Measurements from ENCODE around the gene MIGA2.
"Not testable (repeated sequence)": the region's sequence is repeated elsewhere in the genome, so short reads cannot be mapped to it uniquely, and the experiment has no call there.

MIGA2 gene

DNA sequence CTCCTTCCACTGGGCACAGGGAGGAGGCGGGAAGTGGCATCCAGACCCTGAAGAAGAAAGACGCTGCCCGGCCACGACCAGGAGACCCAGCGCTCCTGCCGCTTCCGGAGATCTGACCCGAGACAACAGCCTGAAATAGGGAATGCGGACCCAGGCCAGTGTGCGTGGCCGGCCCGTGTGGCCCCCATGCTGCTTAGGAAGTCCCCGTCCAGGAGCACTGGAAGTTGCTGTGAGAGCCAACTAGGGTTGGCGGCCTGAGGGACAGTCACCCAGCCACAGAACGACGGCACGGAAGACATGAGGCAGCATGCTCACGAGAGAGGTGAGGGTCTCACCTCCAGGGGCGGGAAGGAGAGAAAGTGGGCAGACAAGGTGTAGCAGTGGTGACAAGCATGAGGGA is 25.3 kb upstream of the MIGA2 start:
- no peak for DNase-seq

DNA sequence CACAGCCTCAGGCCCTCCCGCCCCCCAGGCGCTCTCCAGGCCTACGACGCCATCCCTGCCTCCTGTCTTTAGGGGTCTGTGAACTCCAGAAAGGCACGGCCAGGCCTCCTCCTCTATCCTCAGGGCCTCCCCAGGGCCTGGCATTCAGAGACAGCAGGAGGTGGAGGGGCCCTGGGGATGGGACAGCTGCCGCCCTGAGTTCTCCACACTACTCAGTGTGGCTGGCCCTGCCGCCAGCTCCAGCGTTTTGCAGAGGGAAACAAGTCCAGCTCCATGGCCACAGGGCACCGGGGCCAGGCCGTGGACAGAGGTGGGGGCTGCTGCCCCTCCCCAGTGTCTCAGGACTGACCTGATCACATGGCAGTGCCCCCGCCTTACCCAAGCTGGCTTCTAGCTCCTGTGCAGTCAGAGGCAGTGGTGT is 24.7 kb upstream of the MIGA2 start:
- no peak for DNase-seq

DNA sequence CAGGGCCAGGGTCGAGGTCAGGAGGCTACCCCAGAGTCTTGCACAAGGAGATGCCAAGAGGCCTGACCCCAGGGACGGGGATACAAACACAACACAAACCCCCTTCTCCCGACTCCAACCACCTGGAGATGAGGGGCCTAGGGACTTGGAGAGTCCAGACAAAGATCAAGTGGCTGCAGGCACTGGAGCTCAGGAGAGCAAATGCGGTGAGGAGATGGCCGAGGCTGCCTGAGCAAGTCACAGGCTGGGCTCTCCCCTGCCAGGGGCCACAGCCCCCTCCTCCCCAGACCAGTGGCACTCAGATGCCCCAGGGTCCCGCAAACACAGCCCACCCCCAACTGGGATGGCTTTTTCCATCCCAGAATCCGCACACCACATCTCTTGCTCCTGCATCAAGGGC is 24.1 kb upstream of the MIGA2 start:
- DNase-seq: no peak

DNA sequence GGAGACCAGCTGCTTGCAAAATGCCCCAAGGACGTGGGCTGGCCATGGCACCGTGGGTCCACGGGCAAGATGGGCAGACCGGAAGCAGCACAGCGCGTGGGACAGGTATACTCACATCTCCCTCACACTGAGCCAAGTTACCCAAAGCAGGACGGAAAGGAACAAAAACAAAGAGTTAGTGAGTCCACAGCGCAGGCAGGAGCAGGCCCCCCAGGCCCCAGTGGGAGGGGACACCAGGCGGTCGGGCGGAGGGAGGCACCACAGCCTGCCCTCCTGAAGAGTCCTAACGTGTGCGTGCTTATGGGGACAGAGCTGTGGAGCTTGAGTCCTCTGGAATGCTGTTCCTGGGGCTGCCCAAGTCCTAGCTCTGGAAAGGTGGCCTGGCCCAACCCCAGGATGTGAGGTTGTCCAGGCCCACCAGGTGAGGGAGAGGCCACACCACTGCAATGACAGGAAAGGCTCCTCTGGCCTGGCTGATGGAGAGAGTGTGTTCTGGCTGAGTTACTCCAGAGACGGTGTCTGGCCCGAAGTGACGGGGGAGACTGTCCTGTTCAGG is 23.5 kb upstream of the MIGA2 start:
- DNase-seq: no peak

DNA sequence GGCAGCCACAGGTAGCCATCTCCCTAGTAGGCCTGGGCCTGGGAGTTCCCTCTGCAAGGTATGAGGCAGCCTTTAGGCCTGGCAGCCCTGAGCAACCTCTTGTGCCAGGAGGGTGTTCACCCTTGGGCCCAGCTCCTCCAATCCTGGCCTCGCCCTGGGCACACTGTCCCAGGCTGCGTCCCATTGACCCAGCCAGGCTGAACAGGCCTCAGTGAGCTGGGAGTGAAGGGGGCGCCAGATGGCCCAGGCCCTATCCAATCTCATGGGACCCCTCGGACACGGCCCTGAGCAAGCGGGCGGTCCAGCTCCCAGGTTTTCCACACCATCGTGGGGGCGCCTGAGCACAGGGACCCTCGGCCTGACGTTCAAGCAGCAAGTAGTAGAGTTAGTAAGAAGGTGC is 22.8 kb upstream of the MIGA2 start:
- DNase-seq: no peak

DNA sequence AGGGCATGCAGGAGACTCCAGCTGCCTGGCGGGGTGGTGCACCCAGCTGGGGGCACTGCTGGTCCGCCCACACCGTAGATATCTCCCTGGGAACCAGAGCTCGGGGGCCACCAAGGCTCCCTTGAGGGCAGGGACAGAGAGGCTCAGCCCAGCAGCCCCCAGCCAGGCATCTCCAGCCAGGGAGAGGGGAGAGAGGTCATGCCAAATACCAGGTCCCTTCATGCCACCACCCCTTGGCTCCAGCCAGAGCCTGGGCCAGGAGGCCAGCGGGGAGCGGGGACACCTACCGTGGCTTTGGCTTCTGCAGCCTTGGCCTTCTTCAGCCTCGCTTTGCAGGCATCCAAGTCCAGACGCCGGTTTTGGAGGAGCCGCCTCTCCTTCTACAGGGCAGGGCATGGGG is 22.3 kb upstream of the MIGA2 start:
- no peak for DNase-seq

DNA sequence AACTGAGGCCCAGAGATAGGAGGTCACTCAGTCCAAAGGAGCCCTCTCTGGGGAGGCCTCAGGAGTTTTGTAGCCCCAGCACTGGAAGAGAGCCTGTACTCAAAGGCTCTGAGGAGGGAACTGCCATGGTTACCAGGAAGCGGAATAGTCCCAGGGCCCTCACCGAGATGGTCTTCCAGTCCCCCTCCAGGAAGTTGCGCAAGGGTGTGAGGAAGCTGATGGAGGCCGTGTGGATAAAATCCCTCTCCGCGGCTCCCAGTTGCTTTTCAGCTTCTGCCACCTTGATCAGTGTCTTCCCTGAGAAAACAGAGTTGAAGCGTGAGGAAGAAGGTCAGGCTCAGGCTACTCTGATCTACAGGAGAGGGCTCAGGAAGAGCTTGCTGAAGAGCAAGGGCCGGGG is 21.8 kb upstream of the MIGA2 start:
- DNase-seq: no peak

DNA sequence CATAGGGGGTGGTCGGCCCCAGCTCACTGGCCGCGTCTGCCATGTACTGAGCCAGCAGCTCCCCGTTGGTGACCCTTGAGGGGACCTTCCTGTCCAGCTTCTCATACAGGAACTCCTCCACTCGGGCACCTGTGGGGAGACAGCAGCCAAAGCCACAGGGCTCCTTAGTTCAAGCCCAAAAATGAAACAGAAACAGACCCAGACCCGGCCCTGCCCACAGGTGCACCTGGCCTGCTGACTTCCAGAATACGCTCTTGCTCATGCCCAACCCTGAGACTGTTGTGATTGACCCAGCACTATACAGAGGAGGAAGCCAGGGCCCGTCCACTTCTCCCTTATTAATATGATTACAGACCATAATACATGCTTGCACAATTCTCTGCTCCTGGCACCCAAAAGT is 15.3 kb upstream of the MIGA2 start:
- no peak for DNase-seq

DNA sequence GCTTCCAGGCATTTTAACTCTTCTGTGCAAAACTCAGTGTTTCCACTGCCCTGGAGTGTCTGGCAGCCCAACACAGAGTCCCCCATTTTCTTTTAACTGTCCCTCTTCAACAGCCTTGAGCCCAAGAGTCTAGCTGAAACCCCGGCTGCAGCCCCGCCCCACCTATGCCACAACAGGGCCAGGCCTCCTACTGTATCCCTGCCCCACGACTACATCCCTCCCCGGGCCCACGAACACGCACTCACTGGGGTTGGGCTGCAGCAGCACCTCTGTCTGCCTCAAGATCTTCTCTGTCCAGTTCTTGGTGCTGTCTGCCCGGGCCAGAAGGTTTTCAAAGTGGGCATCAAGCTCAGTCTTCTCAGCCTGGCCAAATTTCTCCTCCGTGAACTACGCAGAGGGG is 14.4 kb upstream of the MIGA2 start:
- no peak for DNase-seq

DNA sequence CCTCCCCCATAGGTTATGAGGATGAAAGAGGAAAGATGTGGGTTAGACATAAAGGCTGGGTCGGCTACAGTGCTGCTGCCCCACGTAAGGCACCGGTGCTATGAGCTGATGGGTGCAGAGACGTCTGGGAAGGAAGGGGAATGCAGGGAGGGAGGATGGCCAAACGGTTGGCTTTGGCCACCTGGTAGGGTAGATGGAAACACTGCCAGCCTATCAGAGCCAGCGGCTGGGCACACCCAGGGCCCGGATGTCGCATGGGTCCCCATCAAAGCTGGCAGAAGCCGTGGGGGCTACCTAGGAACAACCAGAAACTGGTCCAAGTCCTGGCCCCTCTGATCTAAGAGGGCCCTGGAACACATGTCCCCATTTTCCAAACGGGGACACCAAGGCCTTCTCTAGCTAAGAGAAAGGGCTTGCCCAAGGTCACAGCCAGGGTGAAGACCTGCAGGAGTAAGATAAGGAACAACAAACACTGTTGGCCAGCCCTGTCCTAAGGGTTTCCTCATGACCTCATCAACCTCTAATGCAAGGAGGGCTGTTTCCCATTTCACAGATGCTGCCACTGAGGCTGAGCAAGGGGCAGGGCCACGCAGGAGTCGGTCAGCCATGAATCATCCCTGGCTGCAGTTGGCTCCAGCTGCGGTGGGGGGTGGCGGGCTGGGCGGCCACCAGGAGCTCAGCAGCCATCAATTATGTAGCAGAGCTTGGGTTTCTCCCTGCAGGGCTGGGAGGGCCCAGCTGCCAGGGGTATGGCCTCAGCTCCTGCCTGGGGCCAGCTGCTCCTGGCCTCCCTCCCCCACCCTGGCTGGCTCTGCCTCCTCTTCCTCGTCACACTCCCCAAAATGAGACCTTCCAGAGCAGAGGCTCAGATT is 13.2 kb upstream of the MIGA2 start:
- no peak for DNase-seq

DNA sequence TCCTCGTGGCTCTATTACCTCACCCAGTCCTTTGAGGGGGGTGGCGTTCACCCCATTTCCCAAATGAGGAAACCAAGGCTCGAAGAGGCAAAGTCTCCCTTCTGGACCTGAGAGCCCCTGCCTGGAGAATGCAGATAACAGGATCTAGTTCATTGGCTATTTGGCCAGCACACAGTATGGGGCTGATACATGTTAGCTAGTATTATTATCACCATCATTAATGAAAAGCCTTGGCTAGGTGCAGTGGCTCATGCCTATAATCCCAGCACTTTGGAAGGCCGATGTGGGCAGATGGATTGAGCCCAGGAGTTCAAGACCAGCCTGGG is 12.6 kb upstream of the MIGA2 start:
- DNase-seq: no peak

DNA sequence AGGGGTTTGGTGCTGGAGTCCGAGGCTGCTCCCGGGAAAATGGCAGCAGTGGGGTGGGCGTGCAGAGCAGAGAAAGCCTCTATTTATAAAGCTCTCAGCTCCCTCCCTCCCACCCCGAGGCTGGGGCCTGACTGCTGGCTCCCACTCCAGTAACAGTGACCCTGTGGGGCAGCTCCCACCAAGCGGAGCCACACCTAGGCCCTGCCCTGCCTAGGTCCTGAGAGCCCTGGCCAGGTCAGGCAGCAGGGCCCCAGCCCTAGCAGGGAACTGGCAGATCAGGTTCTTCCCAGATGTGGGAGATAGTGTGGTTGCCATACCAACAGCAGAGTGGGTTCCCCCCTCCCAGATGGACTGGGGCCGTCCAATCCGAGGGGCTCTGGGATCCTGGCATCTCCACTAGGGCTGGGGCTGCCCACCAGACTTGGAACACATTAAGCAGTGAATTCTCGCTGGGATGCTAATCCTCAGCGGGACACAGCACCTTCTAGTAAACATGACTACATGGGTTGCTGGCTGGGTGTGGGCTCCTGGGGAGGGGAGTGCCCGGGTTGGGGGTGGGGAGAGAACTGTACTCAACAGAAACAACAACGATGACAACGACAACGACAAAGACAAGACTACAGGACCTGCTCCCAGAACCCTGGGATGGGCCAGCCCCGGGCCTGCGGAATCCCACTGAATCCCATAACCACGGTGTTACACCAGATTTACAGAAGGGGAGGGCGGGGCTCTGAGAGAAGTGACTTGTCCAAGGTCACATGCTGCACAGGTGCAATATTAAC is 9.8 kb upstream of the MIGA2 start:
- no peak for DNase-seq

DNA sequence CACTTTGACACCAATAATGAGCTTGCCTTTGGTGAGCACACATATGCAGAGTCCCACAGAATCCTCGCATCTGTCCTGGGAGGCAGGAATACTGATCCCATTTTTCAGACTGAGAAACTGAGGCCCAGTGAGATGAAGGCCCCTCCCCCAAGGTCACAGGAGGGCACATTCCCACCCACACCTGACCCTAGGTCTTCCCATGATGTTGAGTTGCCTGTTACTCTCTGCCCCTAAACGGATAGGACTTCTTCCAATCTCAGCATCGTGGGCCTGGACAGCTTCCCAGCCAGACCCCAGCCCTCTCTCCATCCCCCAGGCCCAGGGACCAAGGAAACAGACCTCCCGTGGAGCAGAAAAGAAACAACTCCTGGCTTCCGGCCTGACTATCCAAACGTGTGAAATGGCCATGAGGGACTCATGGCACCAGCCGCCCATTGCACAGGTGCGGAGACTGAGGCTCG is 9.2 kb upstream of the MIGA2 start:
- no peak for DNase-seq

DNA sequence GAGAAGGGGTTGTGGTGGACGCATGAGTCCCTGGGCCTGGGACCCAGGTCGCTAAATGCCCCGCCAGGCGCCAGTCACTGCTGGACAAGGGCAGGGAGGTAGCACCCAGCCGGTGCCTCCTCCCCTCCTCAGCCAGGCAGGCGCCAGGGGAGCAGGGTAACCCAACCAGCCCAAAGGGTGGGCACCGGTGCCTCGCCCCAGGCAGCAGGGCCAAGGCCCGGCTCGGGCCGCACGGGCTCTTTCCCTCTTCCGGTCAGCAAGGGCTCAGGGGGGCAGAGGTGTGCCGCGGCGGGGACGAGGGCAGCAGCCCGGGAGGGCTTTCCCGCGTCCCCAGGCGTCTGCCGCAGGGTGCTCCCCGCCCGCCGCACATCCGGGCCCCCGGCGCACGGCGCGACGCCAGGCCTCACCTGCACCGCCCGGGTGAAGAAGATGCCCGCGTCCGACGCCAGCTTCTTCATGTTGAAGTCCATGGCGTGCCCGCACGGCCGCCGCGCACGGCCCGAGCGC is 8.7 kb upstream of the MIGA2 start:
- no peak for DNase-seq

DNA sequence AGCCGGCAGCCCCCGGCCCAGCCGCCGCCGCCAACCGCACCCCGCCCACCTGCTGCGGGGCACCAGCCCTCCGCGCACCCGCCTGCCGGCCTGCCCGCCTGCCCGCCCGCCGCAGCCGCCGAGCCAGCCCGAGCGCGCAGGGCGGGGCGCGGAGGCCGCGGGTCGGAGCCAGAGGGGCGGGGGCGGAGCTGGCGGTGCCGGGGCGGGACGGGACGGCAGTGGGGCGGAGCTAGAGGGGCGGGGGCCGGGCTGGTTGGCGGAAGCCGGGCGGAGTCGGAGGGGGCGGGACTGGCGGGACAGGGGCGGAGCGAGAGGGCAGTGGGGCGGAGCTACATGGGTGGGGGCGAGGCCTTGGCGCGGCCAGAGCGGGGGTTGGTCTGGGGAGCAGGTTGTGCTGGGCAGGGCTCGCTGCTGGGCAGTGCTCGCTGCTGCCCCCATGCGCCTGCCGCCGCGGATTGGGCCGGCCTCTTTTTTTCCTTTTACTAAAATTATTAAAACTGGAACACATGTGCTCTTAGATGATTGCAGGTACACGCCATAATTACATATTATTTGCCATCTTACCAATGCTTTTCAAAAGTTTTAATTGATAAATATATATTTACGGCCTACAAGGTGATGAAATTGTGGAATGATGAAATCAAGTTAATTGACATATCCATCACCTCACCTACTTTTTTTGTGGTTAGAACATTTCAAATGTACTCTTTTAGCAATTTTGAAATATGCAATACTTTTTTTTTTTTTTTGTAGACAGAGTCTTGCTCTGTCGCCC is 8.0 kb upstream of the MIGA2 start, which contains the start of gene SH3GLB2:
Gene SH3GLB2, minus strand, starts transcription at position 140 of the 775 bp plus-strand sequence. CDS start 177 bp downstream, outside the sequence.
- no peak for DNase-seq

DNA sequence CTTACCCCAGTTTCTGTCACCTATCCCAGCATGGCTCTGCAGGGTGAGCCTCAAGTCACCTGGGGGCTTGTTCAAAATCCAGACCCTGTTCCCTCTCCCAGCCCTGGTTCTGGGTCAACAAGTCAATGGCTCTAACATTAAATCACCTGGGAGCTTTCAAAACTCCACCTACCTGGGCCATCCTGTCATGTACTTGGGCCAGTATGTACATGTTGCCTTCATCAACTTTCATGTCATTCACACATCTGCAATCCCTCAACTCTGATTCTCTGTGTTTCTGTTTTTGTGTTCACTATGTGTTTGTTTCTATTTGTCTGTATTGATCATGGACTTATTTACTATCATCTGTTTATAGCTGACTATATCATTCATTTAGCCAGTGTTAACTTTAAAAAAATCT is 6.2 kb upstream of the MIGA2 start:
- no peak for DNase-seq

DNA sequence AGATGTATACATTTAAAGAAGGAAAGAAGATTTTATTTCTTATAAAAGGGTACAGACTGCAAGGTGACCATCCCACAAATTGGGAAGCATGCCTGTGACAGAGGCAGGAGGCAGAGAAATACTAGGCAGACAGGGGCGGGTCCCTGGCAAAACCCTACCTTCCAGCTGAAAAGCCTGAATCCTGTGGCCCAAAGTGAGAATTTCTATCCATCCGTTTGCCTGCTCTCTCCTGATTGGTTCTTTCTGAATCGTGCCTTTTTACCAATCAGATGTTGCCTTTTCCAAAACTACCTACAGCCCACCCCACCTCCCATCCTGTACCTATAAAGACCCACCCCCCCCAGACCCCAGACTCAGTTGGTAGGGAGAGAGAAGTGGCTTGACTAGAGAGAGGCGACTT is 4.9 kb upstream of the MIGA2 start:
- no peak for DNase-seq

DNA sequence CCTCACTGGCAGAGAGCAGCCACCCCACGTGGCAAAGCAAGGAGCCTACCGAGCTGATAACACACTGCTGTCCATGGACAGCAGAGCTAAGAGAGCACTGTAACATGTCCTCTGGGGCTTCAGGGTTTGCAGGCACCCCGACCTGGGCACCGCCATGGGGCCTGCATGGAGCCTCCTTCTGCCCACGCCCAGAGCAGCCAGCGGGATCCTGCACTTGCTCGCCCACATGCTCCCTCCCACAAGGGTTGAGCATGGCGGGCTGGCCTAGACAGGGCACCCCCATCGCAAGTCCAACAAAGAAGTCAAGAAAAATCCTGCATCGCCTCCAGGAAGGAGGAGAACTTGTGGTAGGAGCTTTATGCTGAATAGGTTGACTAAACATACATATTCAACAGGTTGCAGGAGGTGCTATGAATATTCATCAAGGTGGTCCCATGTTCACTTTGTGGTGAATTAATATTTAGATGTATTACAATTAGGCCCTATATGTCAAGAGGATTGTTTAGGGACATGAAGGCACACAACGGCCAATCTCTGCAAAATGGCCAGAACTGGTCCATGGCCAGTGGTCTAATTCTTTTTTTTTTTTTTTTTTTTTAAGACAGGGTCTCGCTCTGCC is 3.8 kb upstream of the MIGA2 start:
- DNase-seq: no peak

DNA sequence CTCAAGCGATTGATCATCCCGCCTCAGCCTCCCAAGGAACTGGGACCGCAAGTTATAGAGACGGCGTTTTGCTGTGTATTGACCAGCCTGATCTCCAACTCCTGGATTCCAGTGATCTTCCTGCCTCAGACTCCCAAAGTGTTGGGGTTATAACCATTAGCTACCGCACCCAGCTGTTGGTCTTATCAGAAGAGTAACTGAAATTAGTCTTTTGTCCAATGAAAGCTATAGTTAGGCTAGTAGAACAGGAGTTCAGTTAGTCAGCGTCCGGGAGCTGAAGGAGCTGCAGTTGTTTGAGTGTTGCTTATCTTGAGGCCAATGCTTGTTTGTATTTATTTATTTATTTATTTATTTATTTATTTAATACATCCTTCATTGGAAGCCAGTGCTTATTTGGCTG is 3.2 kb upstream of the MIGA2 start:
- no peak for DNase-seq

DNA sequence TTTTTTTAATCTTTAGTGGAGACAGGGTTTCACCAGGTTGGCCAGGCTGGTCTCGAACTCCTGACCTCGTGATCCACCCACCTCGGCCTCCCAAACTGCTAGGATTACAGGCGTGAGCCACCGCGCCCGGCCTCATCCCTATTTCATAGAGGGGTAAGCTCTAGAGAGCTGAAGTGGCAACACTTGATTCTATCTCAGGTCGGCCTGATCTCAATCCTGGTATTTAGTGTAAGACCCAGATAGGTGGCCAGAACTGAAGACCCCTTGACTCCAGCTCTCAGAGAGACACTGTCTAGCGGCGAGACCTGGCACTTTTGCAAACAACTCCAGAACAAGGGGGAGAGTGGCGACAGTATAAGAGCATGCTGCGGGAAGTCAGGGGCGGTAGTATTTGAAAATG is 588 bp upstream of the MIGA2 start:
- DNase-seq: not testable (repeated sequence)

DNA sequence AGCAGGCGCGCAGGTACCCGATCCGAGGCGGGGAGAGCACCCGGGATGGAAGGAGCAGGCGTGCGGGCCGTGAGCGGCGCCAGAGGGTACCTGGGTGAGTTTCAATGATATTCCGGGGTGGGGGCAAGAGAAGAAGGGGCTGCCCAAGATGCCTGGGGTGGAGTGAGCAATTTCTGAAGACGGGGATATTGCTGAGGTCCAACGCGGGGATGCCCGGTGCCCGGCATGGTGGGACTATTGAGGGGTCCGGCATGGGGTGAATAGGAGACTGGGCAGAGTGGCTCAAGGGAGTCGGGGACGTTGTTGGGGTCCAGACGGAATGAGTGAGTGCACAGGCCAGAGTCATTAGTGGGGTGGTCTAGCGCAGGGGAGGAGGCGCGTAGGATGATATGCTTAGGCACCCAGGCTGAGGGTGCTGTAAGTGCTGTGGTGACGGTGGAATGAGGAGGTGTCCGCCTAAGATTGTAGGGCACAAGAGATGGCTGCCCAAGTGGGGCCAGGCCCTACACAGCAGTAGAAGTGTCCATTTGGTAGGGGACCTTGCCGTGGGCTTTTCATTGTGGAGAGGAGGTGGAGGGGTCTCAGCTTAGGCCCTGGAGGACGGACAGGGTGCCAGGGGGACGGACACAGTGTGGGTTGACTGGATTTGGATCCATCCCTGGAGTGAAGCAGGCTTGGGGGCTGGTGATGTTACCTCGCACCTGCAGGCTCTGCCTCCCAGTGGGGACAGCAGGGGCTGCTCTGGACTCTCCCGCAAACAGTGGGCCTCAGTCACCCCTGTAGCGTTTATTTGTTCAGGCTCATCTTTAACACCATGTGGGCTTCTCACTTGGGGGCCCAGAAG is 719 bp downstream of the MIGA2 start:
- no peak for DNase-seq

DNA sequence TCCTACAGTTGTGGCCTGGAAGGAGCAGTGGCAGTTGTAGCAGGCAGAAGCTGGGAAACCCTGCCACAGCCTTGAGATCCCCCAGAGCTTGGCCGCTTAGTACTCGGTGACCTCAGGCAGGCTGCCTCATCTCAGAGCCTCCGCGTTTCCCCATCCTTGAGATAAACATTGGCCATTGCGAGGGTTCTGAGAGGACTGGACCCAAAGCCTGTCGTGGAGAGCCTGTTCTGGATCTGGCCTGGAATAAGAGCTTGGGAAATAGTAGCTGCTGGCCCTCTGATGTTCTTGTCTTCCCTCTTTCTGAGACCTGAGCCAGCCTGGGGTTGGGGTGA is 1.3 kb downstream of the MIGA2 start:
- no peak for DNase-seq
